ENCODE results near the gene SUPT5H.

DNA sequence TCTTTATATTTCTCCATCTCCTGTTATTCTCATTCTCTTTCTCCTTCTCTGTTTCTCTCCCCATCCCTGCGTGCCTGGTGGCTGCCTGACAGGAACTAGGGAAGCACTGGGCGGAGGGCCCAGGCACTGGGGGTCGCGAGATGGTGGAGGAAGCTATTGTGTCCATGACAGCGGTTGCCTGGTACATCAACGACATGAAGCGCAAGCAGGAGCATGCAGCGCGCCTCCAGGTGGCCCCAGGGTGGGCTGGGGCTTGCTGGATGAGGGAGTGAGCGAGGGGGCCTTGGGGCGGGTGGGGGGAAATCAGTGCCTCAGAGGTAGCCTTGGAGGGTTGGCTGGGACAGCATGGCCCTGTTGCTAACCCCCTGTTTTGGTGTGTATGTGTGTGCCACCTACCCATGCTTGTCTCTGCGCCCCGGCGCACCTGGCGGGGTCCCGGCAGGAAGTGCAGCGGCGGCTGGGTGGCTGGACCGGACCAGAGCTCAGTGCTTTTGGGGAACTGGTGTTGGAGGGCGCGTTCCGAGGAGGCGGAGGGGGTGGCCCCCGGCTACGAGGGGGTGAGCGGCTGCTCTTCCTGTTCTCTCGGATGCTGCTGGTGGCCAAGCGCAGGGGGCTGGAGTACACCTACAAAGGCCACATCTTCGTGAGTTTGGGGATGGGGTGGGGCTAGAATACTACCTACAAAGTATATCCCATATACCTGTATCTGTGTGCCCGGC is 27.8 kb upstream of the SUPT5H start:
- TF ChIP-seq ZFYVE20 (CRISPR knock-in tag; IDR thresholded peaks at IDR 0.05; ENCODE audit: borderline replicate concordance, low read depth) (no peak), JUNB (CRISPR knock-in tag; IDR thresholded peaks at IDR 0.05; ENCODE audit: borderline replicate concordance) (no peak), BHLHE40 (IDR thresholded peaks at IDR 0.05; ENCODE audit: low read length) (no peak), ZBTB49 (CRISPR knock-in tag; IDR thresholded peaks at IDR 0.05; ENCODE audit: borderline replicate concordance) (no peak), GABPA (IDR thresholded peaks at IDR 0.05; ENCODE audit: low read depth, low read length) (no peak), GABPA (CRISPR knock-in tag; IDR thresholded peaks at IDR 0.05; ENCODE audit: low read depth) (no peak), THAP9 (CRISPR knock-in tag; IDR thresholded peaks at IDR 0.05; ENCODE audit: borderline replicate concordance) (no peak), CREM (IDR thresholded peaks at IDR 0.05) (no peak), CREM (CRISPR knock-in tag; IDR thresholded peaks at IDR 0.05) (no peak), POLR2AphosphoS5 (IDR thresholded peaks at IDR 0.05; ENCODE audit: low read depth, low read length) (no peak), ZBTB1 (CRISPR knock-in tag; IDR thresholded peaks at IDR 0.05; ENCODE audit: borderline replicate concordance) (no peak), KLF12 (CRISPR knock-in tag; IDR thresholded peaks at IDR 0.05; ENCODE audit: borderline replicate concordance) (no peak)
- TF ChIP-seq, protein P1, sequence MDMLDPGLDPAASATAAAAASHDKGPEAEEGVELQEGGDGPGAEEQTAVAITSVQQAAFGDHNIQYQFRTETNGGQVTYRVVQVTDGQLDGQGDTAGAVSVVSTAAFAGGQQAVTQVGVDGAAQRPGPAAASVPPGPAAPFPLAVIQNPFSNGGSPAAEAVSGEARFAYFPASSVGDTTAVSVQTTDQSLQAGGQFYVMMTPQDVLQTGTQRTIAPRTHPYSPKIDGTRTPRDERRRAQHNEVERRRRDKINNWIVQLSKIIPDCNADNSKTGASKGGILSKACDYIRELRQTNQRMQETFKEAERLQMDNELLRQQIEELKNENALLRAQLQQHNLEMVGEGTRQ (IDR thresholded peaks at IDR 0.05; ENCODE audit: low read depth, low read length), result no peak
- TF ChIP-seq, protein P1 (CRISPR knock-in tag; IDR thresholded peaks at IDR 0.05; ENCODE audit: borderline replicate concordance), result no peak
